Measurements from ENCODE around the gene ROBO1. TPM values are rescaled to one million over a fixed set of nuclear protein-coding genes. Genes with fewer than 3 reads are reported as not detected.
A peak's percentile ranks its signal among the peaks of the same experiment; 100 is the strongest.

The ROBO1 gene
- polyA plus RNA-seq, 1 donor: 16.2 TPM

DNA sequence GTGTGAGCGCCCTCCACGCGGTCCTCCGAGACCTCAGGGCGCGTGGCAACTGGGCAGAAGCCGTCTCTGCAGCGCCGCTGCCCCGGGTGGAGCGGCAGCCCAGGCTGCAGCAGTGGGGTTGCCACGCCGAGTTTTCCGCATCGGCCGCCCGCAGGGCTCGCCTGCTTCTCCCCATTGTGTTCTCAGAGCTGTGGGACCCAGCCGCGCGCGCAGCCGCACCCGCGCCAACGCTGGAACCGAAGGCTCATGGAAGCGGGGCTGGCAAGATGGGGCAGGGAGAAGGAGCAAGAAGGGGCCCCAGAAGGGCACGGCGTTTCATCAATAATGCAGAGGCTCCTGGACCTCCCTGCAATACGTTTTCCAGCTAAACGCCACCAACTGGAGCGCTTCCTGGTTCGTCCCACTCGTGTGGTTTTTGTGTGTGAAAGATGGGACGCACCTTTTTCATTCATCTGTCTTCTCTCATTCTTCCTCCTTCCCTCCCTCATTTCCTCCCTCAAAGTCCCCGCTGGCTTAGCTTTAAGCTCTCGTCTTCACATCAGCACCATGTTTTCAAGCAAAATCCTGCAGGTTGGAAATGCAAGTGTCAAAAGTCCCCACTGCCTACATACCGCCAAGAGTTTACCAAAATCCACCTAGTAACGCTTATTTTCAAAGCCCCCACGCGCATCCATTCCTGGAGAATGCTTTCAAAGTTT, 1.2 kb downstream of the ROBO1 start:
- no CpG with 5 or more reads among the region's 42 CpGs for WGBS (ENCODE audit: insufficient coverage, low lambda C conversion rate)
- no peak for DNase-seq
- Histone ChIP-seq H3K27me3 (ENCODE audit: control insufficient read depth, insufficient read depth, low read length) (peaks cover 38% of the 10 kb centered on the region), H3K4me3 (ENCODE audit: low read length) (peak overlapping the region; percentile 30), H3K27ac (ENCODE audit: low read length) (no peak overlapping the region), H3K36me3 (ENCODE audit: control insufficient read depth, insufficient read depth, low read length) (no peaks in the 10 kb centered on the region), H3K9me3 (ENCODE audit: control insufficient read depth, low read depth, low read length) (no peaks in the 10 kb centered on the region), H3K4me1 (ENCODE audit: control insufficient read depth, insufficient read depth, low read length) (no peaks in the 10 kb centered on the region)

DNA sequence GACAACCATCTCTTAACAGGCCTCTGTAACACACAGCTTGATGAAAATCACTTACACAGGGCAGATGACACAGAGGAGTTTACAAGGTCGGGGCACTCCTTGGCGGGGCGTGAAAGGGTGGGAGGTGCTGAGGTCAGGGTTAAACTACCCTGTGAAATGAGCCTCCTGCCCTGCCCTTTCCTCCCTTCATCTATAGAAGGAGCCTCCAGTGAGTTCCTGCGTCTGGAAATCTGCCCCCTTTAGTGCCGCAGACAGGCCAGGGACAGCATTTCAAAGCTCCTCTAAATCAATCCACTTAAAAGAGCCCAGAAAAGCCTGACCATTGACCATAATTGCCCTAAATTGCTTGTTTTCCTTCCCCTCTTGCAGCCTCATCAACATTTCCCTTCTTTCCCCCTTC, 1.9 kb downstream of the ROBO1 start:
- no peak for DNase-seq
- WGBS (ENCODE audit: insufficient coverage, low lambda C conversion rate): no CpG with 5 or more reads among the region's 5 CpGs
- Histone ChIP-seq H3K36me3 (ENCODE audit: control insufficient read depth, insufficient read depth, low read length) (no peaks in the 10 kb centered on the region), H3K27me3 (ENCODE audit: control insufficient read depth, insufficient read depth, low read length) (peaks cover 38% of the 10 kb centered on the region), H3K4me3 (ENCODE audit: low read length) (no peak overlapping the region), H3K9me3 (ENCODE audit: control insufficient read depth, low read depth, low read length) (no peaks in the 10 kb centered on the region), H3K27ac (ENCODE audit: low read length) (no peak overlapping the region), H3K4me1 (ENCODE audit: control insufficient read depth, insufficient read depth, low read length) (no peaks in the 10 kb centered on the region)

DNA sequence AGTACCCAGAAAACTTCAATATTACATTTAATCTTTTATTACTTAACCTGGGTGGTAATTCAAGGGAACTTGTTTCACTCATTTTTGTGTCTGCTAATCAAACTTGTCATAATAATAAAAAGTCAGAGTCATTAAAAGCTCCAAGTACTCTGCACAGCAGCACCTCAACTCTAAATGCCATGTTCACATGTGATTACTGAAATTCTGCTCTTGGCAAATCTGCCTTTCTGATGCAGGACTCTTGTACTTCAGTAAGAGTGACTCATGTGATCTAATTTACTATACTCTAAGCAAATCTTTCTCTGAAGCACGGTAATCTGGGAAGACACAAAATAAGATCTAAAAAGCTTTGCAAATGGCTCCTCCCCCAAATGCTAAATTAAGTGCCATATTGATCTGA, 6.4 kb downstream of the ROBO1 start:
- Histone ChIP-seq H3K4me3 (ENCODE audit: low read length) (no peak overlapping the region), H3K27ac (ENCODE audit: low read length) (no peak overlapping the region), H3K27me3 (ENCODE audit: control insufficient read depth, insufficient read depth, low read length) (peaks cover 19% of the 10 kb centered on the region), H3K9me3 (ENCODE audit: control insufficient read depth, low read depth, low read length) (no peaks in the 10 kb centered on the region), H3K36me3 (ENCODE audit: control insufficient read depth, insufficient read depth, low read length) (no peaks in the 10 kb centered on the region), H3K4me1 (ENCODE audit: control insufficient read depth, insufficient read depth, low read length) (no peaks in the 10 kb centered on the region)
- no CpG with 5 or more reads among the region's 1 CpG for WGBS (ENCODE audit: insufficient coverage, low lambda C conversion rate)
- DNase-seq: no peak

- no peaks in the 10 kb centered on the region for H3K9me3 ChIP-seq (ENCODE audit: control insufficient read depth, low read depth, low read length)
- no peak overlapping the region for H3K27ac ChIP-seq (ENCODE audit: low read length)
- no peaks in the 10 kb centered on the region for H3K4me1 ChIP-seq (ENCODE audit: control insufficient read depth, insufficient read depth, low read length)
- no CpG with 5 or more reads among the region's 1 CpG for WGBS (ENCODE audit: insufficient coverage, low lambda C conversion rate)
- H3K4me3 ChIP-seq (ENCODE audit: low read length): no peak overlapping the region
- no peaks in the 10 kb centered on the region for H3K36me3 ChIP-seq (ENCODE audit: control insufficient read depth, insufficient read depth, low read length)
- no peaks in the 10 kb centered on the region for H3K27me3 ChIP-seq (ENCODE audit: control insufficient read depth, insufficient read depth, low read length)
- no peak for DNase-seq
Observed at GRCh38 chr3:79751703-79752102, 16.1 kb downstream of the ROBO1 start.

GRCh38 chr3:79737530-79737929, 30.3 kb downstream of the ROBO1 start:
- Histone ChIP-seq H3K36me3 (ENCODE audit: control insufficient read depth, insufficient read depth, low read length) (no peaks in the 10 kb centered on the region), H3K27me3 (ENCODE audit: control insufficient read depth, insufficient read depth, low read length) (no peaks in the 10 kb centered on the region), H3K4me1 (ENCODE audit: control insufficient read depth, insufficient read depth, low read length) (no peaks in the 10 kb centered on the region), H3K4me3 (ENCODE audit: low read length) (no peak overlapping the region), H3K27ac (ENCODE audit: low read length) (no peak overlapping the region), H3K9me3 (ENCODE audit: control insufficient read depth, low read depth, low read length) (peaks cover 3% of the 10 kb centered on the region)
- no peak for DNase-seq

DNA sequence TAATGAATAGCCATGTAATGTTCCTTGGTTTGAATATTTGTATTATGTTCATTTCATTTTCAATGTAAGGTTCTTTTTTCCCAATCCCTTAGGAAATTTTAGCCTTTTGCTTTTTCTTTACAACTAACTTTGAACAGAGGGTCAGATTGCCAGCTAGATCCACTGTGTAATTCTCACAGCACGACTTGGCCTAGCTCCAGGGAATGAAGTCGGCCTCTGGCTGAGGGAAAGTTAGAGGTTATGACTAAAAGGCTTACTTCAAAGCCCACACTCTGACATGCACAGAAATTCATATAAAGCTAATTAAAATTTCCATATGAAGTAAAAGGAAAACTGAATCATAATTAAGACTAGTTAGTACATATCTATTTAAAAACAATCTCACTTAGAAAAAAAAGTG, 38.7 kb downstream of the ROBO1 start:
- Histone ChIP-seq H3K27me3 (ENCODE audit: control insufficient read depth, insufficient read depth, low read length) (no peaks in the 10 kb centered on the region), H3K4me1 (ENCODE audit: control insufficient read depth, insufficient read depth, low read length) (no peaks in the 10 kb centered on the region), H3K4me3 (ENCODE audit: low read length) (no peak overlapping the region), H3K9me3 (ENCODE audit: control insufficient read depth, low read depth, low read length) (no peaks in the 10 kb centered on the region), H3K36me3 (ENCODE audit: control insufficient read depth, insufficient read depth, low read length) (no peaks in the 10 kb centered on the region), H3K27ac (ENCODE audit: low read length) (no peak overlapping the region)
- WGBS (ENCODE audit: insufficient coverage, low lambda C conversion rate): 38% methylated on average over 2 of the region's 2 CpGs
- DNase-seq: no peak

DNA sequence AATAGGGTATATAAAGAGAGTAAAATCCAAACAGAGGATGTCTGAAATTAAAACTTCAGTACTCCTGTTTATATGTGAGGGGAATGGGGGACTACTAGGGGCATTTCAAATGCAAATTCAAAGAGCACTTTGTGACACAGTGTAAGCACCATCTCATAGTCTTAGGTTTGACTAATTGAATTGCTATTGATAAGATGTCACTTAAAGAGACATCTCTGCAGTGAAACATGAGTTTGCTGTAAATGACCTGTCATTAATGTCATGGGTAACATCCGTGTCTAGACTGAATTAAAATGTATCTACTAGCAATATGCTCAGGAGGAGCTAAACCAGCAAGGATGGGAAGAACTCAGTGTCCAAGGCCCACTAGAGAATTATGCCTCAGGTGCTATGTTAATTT, 41.0 kb downstream of the ROBO1 start:
- no peaks in the 10 kb centered on the region for H3K9me3 ChIP-seq (ENCODE audit: control insufficient read depth, low read depth, low read length)
- no peak for DNase-seq
- no peak overlapping the region for H3K27ac ChIP-seq (ENCODE audit: low read length)
- WGBS (ENCODE audit: insufficient coverage, low lambda C conversion rate): no CpG with 5 or more reads among the region's 1 CpG
- H3K4me3 ChIP-seq (ENCODE audit: low read length): no peak overlapping the region
- H3K27me3 ChIP-seq (ENCODE audit: control insufficient read depth, insufficient read depth, low read length): no peaks in the 10 kb centered on the region
- no peaks in the 10 kb centered on the region for H3K36me3 ChIP-seq (ENCODE audit: control insufficient read depth, insufficient read depth, low read length)
- H3K4me1 ChIP-seq (ENCODE audit: control insufficient read depth, insufficient read depth, low read length): no peaks in the 10 kb centered on the region

GRCh38 chr3:79724206-79724605, 43.6 kb downstream of the ROBO1 start:
- Histone ChIP-seq H3K27ac (ENCODE audit: low read length) (no peak overlapping the region), H3K27me3 (ENCODE audit: control insufficient read depth, insufficient read depth, low read length) (no peaks in the 10 kb centered on the region), H3K4me1 (ENCODE audit: control insufficient read depth, insufficient read depth, low read length) (no peaks in the 10 kb centered on the region), H3K36me3 (ENCODE audit: control insufficient read depth, insufficient read depth, low read length) (no peaks in the 10 kb centered on the region), H3K4me3 (ENCODE audit: low read length) (no peak overlapping the region), H3K9me3 (ENCODE audit: control insufficient read depth, low read depth, low read length) (no peaks in the 10 kb centered on the region)
- DNase-seq: no peak
- WGBS (ENCODE audit: insufficient coverage, low lambda C conversion rate): 48% methylated on average over 4 of the region's 9 CpGs

- Histone ChIP-seq H3K36me3 (ENCODE audit: control insufficient read depth, insufficient read depth, low read length) (no peaks in the 10 kb centered on the region), H3K9me3 (ENCODE audit: control insufficient read depth, low read depth, low read length) (no peaks in the 10 kb centered on the region), H3K4me1 (ENCODE audit: control insufficient read depth, insufficient read depth, low read length) (no peaks in the 10 kb centered on the region), H3K4me3 (ENCODE audit: low read length) (no peak overlapping the region), H3K27ac (ENCODE audit: low read length) (no peak overlapping the region), H3K27me3 (ENCODE audit: control insufficient read depth, insufficient read depth, low read length) (no peaks in the 10 kb centered on the region)
- WGBS (ENCODE audit: insufficient coverage, low lambda C conversion rate): 60% methylated on average over 1 of the region's 1 CpG
- no peak for DNase-seq
Observed at GRCh38 chr3:79690072-79690471, 77.7 kb downstream of the ROBO1 start.

- H3K27ac ChIP-seq (ENCODE audit: low read length): no peak overlapping the region
- no peaks in the 10 kb centered on the region for H3K27me3 ChIP-seq (ENCODE audit: control insufficient read depth, insufficient read depth, low read length)
- H3K4me3 ChIP-seq (ENCODE audit: low read length): no peak overlapping the region
- no peaks in the 10 kb centered on the region for H3K4me1 ChIP-seq (ENCODE audit: control insufficient read depth, insufficient read depth, low read length)
- no peaks in the 10 kb centered on the region for H3K36me3 ChIP-seq (ENCODE audit: control insufficient read depth, insufficient read depth, low read length)
- no peaks in the 10 kb centered on the region for H3K9me3 ChIP-seq (ENCODE audit: control insufficient read depth, low read depth, low read length)
- no peak for DNase-seq
Observed at GRCh38 chr3:79685108-79685507, 82.7 kb downstream of the ROBO1 start.

GRCh38 chr3:79684041-79684440, 83.8 kb downstream of the ROBO1 start:
- no peak for DNase-seq
- no CpG with 5 or more reads among the region's 1 CpG for WGBS (ENCODE audit: insufficient coverage, low lambda C conversion rate)
- no peaks in the 10 kb centered on the region for H3K4me1 ChIP-seq (ENCODE audit: control insufficient read depth, insufficient read depth, low read length)

More at GRCh38 chr3:79684041-79684440, 83.8 kb downstream of the ROBO1 start:
- Histone ChIP-seq H3K36me3 (ENCODE audit: control insufficient read depth, insufficient read depth, low read length) (no peaks in the 10 kb centered on the region), H3K27ac (ENCODE audit: low read length) (no peak overlapping the region), H3K4me3 (ENCODE audit: low read length) (no peak overlapping the region), H3K9me3 (ENCODE audit: control insufficient read depth, low read depth, low read length) (no peaks in the 10 kb centered on the region), H3K27me3 (ENCODE audit: control insufficient read depth, insufficient read depth, low read length) (no peaks in the 10 kb centered on the region)
